K562 (cell line): ENCODE measurements around the gene CECR2. TPM values are rescaled to one million over a fixed set of nuclear protein-coding genes. Genes with fewer than 3 reads are reported as not detected.

Experiments
- ATAC-seq: fragments of 200-7000 bp; cut with Tn5 transposase; 3 replicates; pipeline ENCODE4 v1.9.1; 2020; ENCODE audit warnings: moderate library complexity
- BruUV-seq: library from RNA; stranded (reverse); fragments of 400-500 nt; replicated peaks from 2 replicates; lab custom pipeline; 2021; lab: Mats Ljungman, UMichigan
- CTCF ChIA-PET: fragments of 300-600 bp; formaldehyde crosslinking; extraction: SDS; loops from one replicate; lab custom pipeline; 2021; ENCODE audit warnings: low intra/inter-chr PET ratio; lab: Yijun Ruan, JAX
- POLR2A ChIA-PET: fragments of 300-600, 350-650 bp; sonication (Branson Sonifier 250); formaldehyde crosslinking; extraction: SDS; loops from one replicate; lab custom pipeline; 2021; ENCODE audit warnings: antibody characterized with exemption, inconsistent platforms; lab: Yijun Ruan, JAX
- DNase-seq, 4 experiments: peaks; one replicate each; pipeline versions ENCODE4 v3.0.0 to v3.0.0-alpha.2; 2011 to 2018; ENCODE audit warnings: low spot score in 3 of 4, mixed read lengths in 3 of 4; ENCODE audit errors: extremely low read depth in 1 of 4
- FAIRE-seq: peaks from 2 replicates; lab custom pipeline; 2011; peaks lifted over from hg19 to GRCh38; lab: Jason Lieb, UNC
- H2AFZ ChIP-seq: 2 replicates; pipeline ENCODE4 v1.6.0; 2011; ENCODE audit warnings: low read depth, low read length, control low read depth, inconsistent platforms
- H3K27ac ChIP-seq: fragments of 200-600 bp; 3 replicates; pipeline ENCODE4 v1.8.0; 2011; ENCODE audit warnings: low read depth, mild to moderate bottlenecking, control low read depth, inconsistent platforms, low read length, moderate library complexity, mixed read lengths; ENCODE audit errors: extremely low read depth
- H3K27me3 ChIP-seq, 2 experiments: fragments of 300-600 bp in 1 of 2; 2 replicates in 1 of 2; 3 replicates in 1 of 2; pipeline versions ENCODE4 v1.6.0 to v1.8.0; 2011; ENCODE audit warnings: inconsistent platforms in 2 of 2, low read length in 2 of 2, mild to moderate bottlenecking in 1 of 2, mixed read lengths in 1 of 2, moderate library complexity in 1 of 2; ENCODE audit not compliant: control insufficient read depth in 2 of 2, insufficient read depth in 2 of 2
- H3K36me3 ChIP-seq: fragments of 300-600 bp; 3 replicates; pipeline ENCODE4 v1.8.0; 2011; ENCODE audit warnings: mild to moderate bottlenecking, low read length, inconsistent platforms; ENCODE audit not compliant: control insufficient read depth, insufficient read depth
- H3K4me1 ChIP-seq, 2 experiments: fragments of 200-600 bp in 1 of 2; replicated peaks in 1 of 2; 2 replicates in 1 of 2; 3 replicates in 1 of 2; pipeline versions ENCODE4 v1.5.1 to v1.8.0; 2011; ENCODE audit warnings: inconsistent platforms in 2 of 2, low read length in 2 of 2, mild to moderate bottlenecking in 1 of 2, mixed read lengths in 1 of 2, moderate library complexity in 1 of 2; ENCODE audit not compliant: control insufficient read depth in 2 of 2, insufficient read depth in 2 of 2
- H3K4me2 ChIP-seq: 2 replicates; pipeline ENCODE4 v1.6.1; 2011; ENCODE audit warnings: low read length, control low read depth, inconsistent platforms, mixed read lengths; ENCODE audit not compliant: insufficient read depth
- H3K4me3 ChIP-seq: fragments of 200-600 bp; sonication (generic), shearing (Covaris generic); 2 replicates; pipeline ENCODE4 v1.5.1; 2016; ENCODE audit warnings: control low read depth, inconsistent platforms
- H3K79me2 ChIP-seq: fragments of 200-600 bp; 3 replicates; pipeline ENCODE4 v1.8.0; 2011; ENCODE audit warnings: low read length, inconsistent platforms; ENCODE audit not compliant: control insufficient read depth, insufficient read depth
- H3K9ac ChIP-seq, 2 experiments: 2 replicates each; pipeline versions ENCODE4 v1.6.0 to v1.6.1; 2011; ENCODE audit warnings: low read depth in 2 of 2, low read length in 2 of 2, control low read depth in 1 of 2, inconsistent platforms in 1 of 2, mild to moderate bottlenecking in 1 of 2, mixed read lengths in 1 of 2; ENCODE audit not compliant: insufficient read depth in 1 of 2
- H3K9me1 ChIP-seq: one replicate; pipeline ENCODE4 v1.6.0; 2011; ENCODE audit warnings: inconsistent platforms, mild to moderate bottlenecking, low read length, moderate library complexity; ENCODE audit not compliant: control insufficient read depth, insufficient read depth
- H3K9me3 ChIP-seq: replicated peaks from 2 replicates; pipeline ENCODE4 v1.5.1; 2011; ENCODE audit warnings: low read depth, low read length, inconsistent platforms; ENCODE audit not compliant: control insufficient read depth, insufficient read depth
- H4K20me1 ChIP-seq: replicated peaks from 2 replicates; pipeline ENCODE4 v1.6.1; 2011; ENCODE audit warnings: low read length, inconsistent platforms, mixed read lengths; ENCODE audit not compliant: control insufficient read depth, insufficient read depth
- WGBS: fragments of 100-300 bp; shearing (Covaris generic); methylation state at CpG from one replicate; pipeline ENCODE4 v1.1.6; 2016; ENCODE audit warnings: low coverage, mixed read lengths; ENCODE audit not compliant: insufficient coverage; ENCODE audit errors: missing lambda C conversion rate; 5-methylcytosine and 5-hydroxymethylcytosine counted together
- in situ Hi-C: fragments of 300-500 bp; cut with MboI; formaldehyde crosslinking; loops from 4 replicates; pipeline ENCODE4 v1.15.0; 2018; ENCODE audit warnings: inconsistent platforms, mixed read lengths
- intact Hi-C: fragments of 100-400 bp; cut with micrococcal nuclease; formaldehyde crosslinking; loops from 2 replicates; pipeline ENCODE4 v1.14.2; 2022
- polyA plus RNA-seq, 8 experiments: library from polyadenylated mRNA; depleted of rRNA in 4 of 8; stranded (reverse) in 5 of 8; unstranded in 3 of 8; fragments of >200 nt; fragmentation: Nextera tagmentation in 2 of 8; fragmentation: Illumina TruSeq in 1 of 8; extraction: Ambion mirVana in 2 of 8; extraction: Trizol in 1 of 8; gene quantifications; 2 replicates each; pipeline versions ENCODE4 v1.2.1 to v1.2.3, GENCODE V29; 2011 to 2014; ENCODE audit warnings: inconsistent platforms in 1 of 8, missing spikeins in 1 of 8
- total RNA-seq, 7 experiments: library from RNA; depleted of rRNA in 6 of 7; stranded (reverse); fragments of >200 nt in 6 of 7; fragmentation: Illumina TruSeq in 2 of 7; extraction: Trizol in 2 of 7; gene quantifications; 2 replicates each; pipeline versions ENCODE4 v1.2.1 to v1.2.3, GENCODE V29; 2011 to 2021; ENCODE audit warnings: low replicate concordance in 1 of 7
- TF ChIP-seq, protein P1 (sequence below), 2 experiments: fragments of 450-650 bp; conservative IDR thresholded peaks; 2 replicates each; pipeline ENCODE4 v1.6.1; 2017; ENCODE audit warnings: mild to moderate bottlenecking in 2 of 2, moderate library complexity in 2 of 2

Gene CECR2
- total and polyA plus RNA-seq, 9 of the 15 experiments (the other 6 are each of a cell fraction or from before 2014, with no cell fraction given), result 0.01 to 1.00 (median 0.27) TPM

DNA sequence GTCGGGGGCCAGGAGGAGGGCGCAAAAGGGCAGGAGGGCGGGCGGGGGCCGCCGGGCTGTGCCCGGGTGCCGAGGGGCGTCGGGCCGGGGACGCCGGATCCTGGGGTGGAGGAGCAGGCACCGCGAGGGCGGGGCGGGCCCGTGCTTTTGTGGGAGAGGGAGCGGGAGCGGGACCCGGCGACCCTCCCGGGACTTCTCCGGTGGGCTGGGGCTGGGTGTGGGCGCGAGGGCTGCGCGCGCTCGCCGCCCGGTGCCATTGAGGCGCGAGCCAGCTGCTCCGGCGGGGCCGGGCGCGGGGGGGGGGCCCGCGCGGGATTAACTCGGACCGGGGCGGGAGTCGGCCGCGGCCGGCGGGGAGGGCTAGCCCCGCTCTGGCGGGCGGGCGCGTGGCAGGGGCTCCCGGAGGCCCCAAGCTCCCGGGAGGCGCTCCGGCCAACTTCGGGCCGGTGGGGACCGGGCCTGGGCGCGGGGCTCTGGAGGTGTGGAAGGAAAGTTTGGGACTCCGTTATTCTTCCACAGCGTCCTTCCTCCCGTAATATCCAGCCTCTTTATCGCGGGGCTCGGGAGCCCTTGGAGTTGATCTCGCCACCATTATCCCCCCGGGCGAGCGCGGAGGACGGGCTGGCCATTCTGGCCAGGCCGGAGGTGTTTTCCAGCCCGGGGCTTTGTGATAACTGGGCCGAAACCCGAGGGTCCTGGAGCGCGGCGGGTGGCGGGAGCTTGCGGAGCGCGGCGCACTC lies 936 bp downstream of the CECR2 start:
- DNase-seq, result no peak
- Histone ChIP-seq H3K4me3 (peak overlapping the region; percentile 15; the same call in 1 of the 2 replicates), H3K79me2 (no peaks in the 10 kb centered on the region), H3K27me3 (peaks cover 36 to 46% of the 10 kb centered on the region in 2 experiments), H3K36me3 (no peaks in the 10 kb centered on the region), H4K20me1 (no peaks in the 10 kb centered on the region), H2AFZ (no peak overlapping the region), H3K27ac (no peak overlapping the region), H3K4me2 (no peak overlapping the region), H3K9me1 (no peaks in the 10 kb centered on the region), H3K4me1 (peaks cover 0 to 16% of the 10 kb centered on the region in 2 experiments; a peak in 3 of 5 replicates), H3K9ac (no peak overlapping the region), H3K9me3 (no peaks in the 10 kb centered on the region)
- CTCF ChIA-PET, result no interaction called here
- BruUV-seq, result no TSS peak
- intact Hi-C loops, result no loop called here
- no peak for FAIRE-seq
- in situ Hi-C loops, result no loop called here
- POLR2A ChIA-PET, result no interaction called here
- ATAC-seq, result no peak
- WGBS, result 50% methylated on average over 33 of the region's 88 CpGs
- TF ChIP-seq, protein P1, sequence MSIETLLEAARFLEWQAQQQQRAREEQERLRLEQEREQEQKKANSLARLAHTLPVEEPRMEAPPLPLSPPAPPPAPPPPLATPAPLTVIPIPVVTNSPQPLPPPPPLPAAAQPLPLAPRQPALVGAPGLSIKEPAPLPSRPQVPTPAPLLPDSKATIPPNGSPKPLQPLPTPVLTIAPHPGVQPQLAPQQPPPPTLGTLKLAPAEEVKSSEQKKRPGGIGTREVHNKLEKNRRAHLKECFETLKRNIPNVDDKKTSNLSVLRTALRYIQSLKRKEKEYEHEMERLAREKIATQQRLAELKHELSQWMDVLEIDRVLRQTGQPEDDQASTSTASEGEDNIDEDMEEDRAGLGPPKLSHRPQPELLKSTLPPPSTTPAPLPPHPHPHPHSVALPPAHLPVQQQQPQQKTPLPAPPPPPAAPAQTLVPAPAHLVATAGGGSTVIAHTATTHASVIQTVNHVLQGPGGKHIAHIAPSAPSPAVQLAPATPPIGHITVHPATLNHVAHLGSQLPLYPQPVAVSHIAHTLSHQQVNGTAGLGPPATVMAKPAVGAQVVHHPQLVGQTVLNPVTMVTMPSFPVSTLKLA (conservative IDR thresholded peaks at IDR 0.05), result no peak
